ENCODE measurements around the gene SPATA33. TPM values are rescaled to one million over a fixed set of nuclear protein-coding genes. Genes with fewer than 3 reads are reported as not detected.

Gene SPATA33
- total RNA-seq, 1 experiment from 2014 or later = 19.7 TPM

DNA sequence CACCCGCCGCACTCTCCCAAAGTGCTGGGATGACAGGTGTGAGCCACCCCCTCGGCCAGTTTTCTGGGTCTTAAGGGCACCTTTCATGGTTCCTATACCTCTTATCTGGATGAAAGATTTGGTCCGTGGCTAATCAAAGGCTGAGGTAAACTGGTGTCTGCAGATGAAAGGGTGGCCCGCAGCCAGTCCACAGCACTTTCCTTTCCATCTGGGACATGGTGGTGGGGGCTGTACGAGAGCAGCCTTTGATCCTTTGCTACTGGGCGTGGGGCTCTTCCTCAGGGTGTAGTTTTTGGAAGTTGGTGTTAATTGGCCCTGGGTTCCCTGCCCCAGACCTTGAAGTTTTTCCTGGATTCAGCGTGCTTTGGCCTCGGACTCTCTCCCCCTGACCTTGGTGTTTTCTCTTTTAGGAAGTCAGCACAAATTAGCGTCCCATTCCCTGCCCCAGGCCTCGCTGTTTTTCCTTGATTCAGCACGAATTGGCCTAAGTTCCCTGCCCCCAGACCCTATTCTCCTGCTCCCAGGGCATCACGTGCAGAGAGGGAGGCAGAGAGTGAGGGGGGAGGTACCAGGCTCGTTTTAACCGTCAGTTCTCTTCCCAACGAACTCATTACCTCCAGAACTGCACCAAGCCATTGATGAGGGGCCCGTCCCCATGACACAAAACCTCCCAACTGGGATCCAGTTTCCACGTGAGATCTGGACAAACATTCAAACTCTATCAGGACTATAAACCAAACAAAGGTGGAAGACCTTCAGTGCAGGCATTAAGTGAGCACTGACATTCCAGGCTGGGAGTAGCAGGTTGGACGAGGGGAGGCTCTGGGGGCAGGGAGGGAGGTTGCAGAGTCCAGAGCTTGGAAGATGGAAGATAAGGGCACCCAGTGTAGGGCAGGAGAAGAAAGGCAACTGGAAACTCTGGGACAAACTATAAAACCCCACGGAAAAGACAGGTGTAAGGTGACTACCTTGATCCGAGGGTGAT, 32.6 kb upstream of the SPATA33 start:
- Histone ChIP-seq H3K4me3 (ENCODE audit: low read depth, low read length) (no peak overlapping the region), H3K27me3 (replicated peaks; ENCODE audit: control insufficient read depth, insufficient read depth, low read length) (no peaks in the 10 kb centered on the region), H3K36me3 (ENCODE audit: control insufficient read depth, insufficient read depth, low read length) (no peaks in the 10 kb centered on the region), H3K9me3 (peaks cover 7% of the 10 kb centered on the region; the same call in 1 of the 2 replicates), H3K4me1 (peaks cover 40% of the 10 kb centered on the region)
- DNase-seq = peak; percentile 70 to 83
- Mint-ChIP-seq H3K27ac (ENCODE audit: unreplicated experiment) (peak overlapping the region; percentile 64), H3K4me3 (ENCODE audit: unreplicated experiment) (peak overlapping the region; percentile 38), H3K27me3 (ENCODE audit: insufficient read depth, unreplicated experiment) (no peaks in the 10 kb centered on the region), H3K4me1 (ENCODE audit: low read depth, unreplicated experiment) (peaks cover 25% of the 10 kb centered on the region), H3K36me3 (ENCODE audit: insufficient read depth, unreplicated experiment) (peaks cover 10% of the 10 kb centered on the region), H3K9me3 (ENCODE audit: unreplicated experiment) (no peaks in the 10 kb centered on the region)
- TF ChIP-seq, protein P1, sequence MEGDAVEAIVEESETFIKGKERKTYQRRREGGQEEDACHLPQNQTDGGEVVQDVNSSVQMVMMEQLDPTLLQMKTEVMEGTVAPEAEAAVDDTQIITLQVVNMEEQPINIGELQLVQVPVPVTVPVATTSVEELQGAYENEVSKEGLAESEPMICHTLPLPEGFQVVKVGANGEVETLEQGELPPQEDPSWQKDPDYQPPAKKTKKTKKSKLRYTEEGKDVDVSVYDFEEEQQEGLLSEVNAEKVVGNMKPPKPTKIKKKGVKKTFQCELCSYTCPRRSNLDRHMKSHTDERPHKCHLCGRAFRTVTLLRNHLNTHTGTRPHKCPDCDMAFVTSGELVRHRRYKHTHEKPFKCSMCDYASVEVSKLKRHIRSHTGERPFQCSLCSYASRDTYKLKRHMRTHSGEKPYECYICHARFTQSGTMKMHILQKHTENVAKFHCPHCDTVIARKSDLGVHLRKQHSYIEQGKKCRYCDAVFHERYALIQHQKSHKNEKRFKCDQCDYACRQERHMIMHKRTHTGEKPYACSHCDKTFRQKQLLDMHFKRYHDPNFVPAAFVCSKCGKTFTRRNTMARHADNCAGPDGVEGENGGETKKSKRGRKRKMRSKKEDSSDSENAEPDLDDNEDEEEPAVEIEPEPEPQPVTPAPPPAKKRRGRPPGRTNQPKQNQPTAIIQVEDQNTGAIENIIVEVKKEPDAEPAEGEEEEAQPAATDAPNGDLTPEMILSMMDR (IDR thresholded peaks at IDR 0.05; ENCODE audit: insufficient read depth in 1 of 2, low read depth in 1 of 2, low read length in 1 of 2, severe bottlenecking in 1 of 2, unreplicated experiment in 1 of 2) = no peak
- TSS peak; percentile 76 for BruUV-seq (replicated peaks)
- intact Hi-C loops (cut with micrococcal nuclease; ENCODE audit: unreplicated experiment) = loop anchor here (2.0 kb wide), 1 partner anchor 16 kb away; no protein-coding TSS in a partner anchor
- ChIA-PET CTCF (no interaction called here), POLR2A (interaction anchor here (0.5 kb wide), 1 partner anchor 87 kb away, joined by 3 read pairs; no protein-coding TSS in a partner anchor)

DNA sequence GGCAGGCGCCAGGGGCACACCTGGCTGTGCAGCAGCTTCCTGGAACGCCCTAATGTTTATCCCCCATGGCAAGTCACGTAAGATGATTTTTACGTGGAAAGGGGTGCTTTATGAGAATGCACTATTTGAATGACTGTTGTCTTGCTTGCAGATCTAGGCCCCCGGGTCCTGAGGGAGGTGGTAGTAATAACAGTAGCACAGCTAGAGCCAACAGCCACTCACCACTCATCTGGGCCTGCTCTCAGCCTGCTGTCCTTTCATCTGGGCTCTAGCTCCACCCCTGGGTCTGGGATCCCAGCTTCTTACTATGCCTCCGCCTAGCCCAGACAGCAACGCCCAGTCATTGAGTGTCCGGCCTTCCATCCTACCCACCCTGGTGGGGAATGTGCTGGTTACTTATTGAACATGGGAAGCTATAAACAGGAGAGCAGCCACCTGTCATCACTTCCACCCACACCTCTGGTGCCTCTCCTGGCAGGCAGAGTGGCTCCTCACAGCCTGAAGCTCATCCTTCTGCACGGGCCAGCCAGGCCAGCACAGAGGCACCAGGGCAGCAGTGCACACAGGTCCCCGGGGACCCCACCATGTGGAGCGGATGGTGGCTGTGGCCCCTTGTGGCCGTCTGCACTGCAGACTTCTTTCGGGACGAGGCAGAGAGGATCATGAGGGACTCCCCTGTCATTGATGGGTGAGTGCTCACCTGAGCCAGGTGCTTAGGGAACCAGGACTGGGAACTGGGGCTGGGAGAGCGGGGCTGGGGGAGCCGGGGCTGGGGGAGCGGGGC, 27.6 kb upstream of the SPATA33 start:
- H3K27ac Mint-ChIP-seq (ENCODE audit: unreplicated experiment) = no peak overlapping the region
- Histone ChIP-seq H3K4me1 (peaks cover 14% of the 10 kb centered on the region), H3K4me3 (ENCODE audit: low read depth, low read length) (no peak overlapping the region), H3K36me3 (ENCODE audit: control insufficient read depth, insufficient read depth, low read length) (no peaks in the 10 kb centered on the region), H3K27me3 (replicated peaks; ENCODE audit: control insufficient read depth, insufficient read depth, low read length) (no peaks in the 10 kb centered on the region; the same call in 1 of the 2 replicates), H3K9me3 (peaks cover 9% of the 10 kb centered on the region; the same call in 1 of the 2 replicates)
- ChIA-PET CTCF (no interaction called here), POLR2A (no interaction called here)
- intact Hi-C loops (cut with micrococcal nuclease; ENCODE audit: unreplicated experiment) = no loop called here
- BruUV-seq (replicated peaks) = no TSS peak
- no peaks in the 10 kb centered on the region for H3K36me3 Mint-ChIP-seq (ENCODE audit: insufficient read depth, unreplicated experiment)
- no peak overlapping the region for H3K4me3 Mint-ChIP-seq (ENCODE audit: unreplicated experiment)
- H3K4me1 Mint-ChIP-seq (ENCODE audit: low read depth, unreplicated experiment) = peaks cover 7% of the 10 kb centered on the region
- H3K9me3 Mint-ChIP-seq (ENCODE audit: unreplicated experiment) = no peaks in the 10 kb centered on the region
- H3K27me3 Mint-ChIP-seq (ENCODE audit: insufficient read depth, unreplicated experiment) = peaks cover 3% of the 10 kb centered on the region
- DNase-seq = no peak
- TF ChIP-seq, protein P1 (IDR thresholded peaks at IDR 0.05; ENCODE audit: insufficient read depth in 1 of 2, low read depth in 1 of 2, low read length in 1 of 2, severe bottlenecking in 1 of 2, unreplicated experiment in 1 of 2) = no peak

DNA sequence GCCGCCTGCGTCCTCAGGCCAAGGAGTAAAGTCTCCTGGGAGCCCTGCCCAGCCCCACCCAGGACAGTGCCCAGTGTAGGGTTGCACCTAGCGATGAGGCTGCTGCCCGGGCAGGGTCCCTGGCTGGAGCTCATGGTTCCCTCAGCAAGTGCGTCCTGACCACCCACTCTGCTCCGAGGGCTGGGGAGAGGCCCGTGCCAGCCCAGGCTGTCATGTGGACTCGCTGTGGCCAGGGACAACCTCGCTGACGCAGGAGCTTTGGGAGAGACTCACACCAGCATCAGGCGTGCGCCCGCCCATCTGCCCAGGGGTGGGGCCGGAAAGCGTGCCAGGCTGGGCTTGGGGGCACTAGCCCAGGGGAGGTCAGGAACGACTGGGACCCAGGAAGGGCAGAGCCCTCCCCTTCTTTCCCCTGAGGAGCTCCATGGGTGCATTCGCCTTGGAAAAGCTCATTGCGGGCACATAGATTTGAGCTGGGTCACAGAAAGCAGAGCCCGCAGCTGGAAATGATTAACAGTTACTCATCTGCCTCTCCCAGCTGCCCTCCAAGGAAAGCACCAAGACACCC, 24.5 kb upstream of the SPATA33 start:
- POLR2A ChIA-PET = interaction anchor here (0.5 to 0.6 kb wide), 2 partner anchors 53 to 57 kb away, joined by 3 read pairs; no protein-coding TSS in a partner anchor
- CTCF ChIA-PET = interaction anchor here (0.5 to 0.6 kb wide), 2 partner anchors 10 to 21 kb away, joined by 3 to 4 read pairs; no protein-coding TSS in a partner anchor
- BruUV-seq (replicated peaks) = no TSS peak

More for the DNA sequence above, 24.5 kb upstream of the SPATA33 start:
- H3K4me1 ChIP-seq = no peaks in the 10 kb centered on the region
- H3K27me3 ChIP-seq (replicated peaks; ENCODE audit: control insufficient read depth, insufficient read depth, low read length) = no peaks in the 10 kb centered on the region; the same call in 1 of the 2 replicates
- Mint-ChIP-seq H3K4me3 (ENCODE audit: unreplicated experiment) (no peak overlapping the region), H3K27ac (ENCODE audit: unreplicated experiment) (no peak overlapping the region), H3K4me1 (ENCODE audit: low read depth, unreplicated experiment) (no peaks in the 10 kb centered on the region), H3K36me3 (ENCODE audit: insufficient read depth, unreplicated experiment) (no peaks in the 10 kb centered on the region), H3K9me3 (ENCODE audit: unreplicated experiment) (no peaks in the 10 kb centered on the region), H3K27me3 (ENCODE audit: insufficient read depth, unreplicated experiment) (peaks cover 3% of the 10 kb centered on the region)
- DNase-seq = no peak
- TF ChIP-seq, protein P1 (IDR thresholded peaks at IDR 0.05; ENCODE audit: insufficient read depth in 1 of 2, low read depth in 1 of 2, low read length in 1 of 2, severe bottlenecking in 1 of 2, unreplicated experiment in 1 of 2) = no peak
- intact Hi-C loops (cut with micrococcal nuclease; ENCODE audit: unreplicated experiment) = no loop called here
- H3K9me3 ChIP-seq = peaks cover 9% of the 10 kb centered on the region; the same call in 1 of the 2 replicates
- no peaks in the 10 kb centered on the region for H3K36me3 ChIP-seq (ENCODE audit: control insufficient read depth, insufficient read depth, low read length)
- H3K4me3 ChIP-seq (ENCODE audit: low read depth, low read length) = no peak overlapping the region
